ENCODE data around the gene MSI2. TPM values are rescaled to one million over a fixed set of nuclear protein-coding genes. Genes with fewer than 3 reads are reported as not detected.

Gene MSI2
- total and polyA plus RNA-seq, 2 donors (not counting 1 experiment from before 2014, with no cell fraction given), result 16.1 to 196 TPM

DNA sequence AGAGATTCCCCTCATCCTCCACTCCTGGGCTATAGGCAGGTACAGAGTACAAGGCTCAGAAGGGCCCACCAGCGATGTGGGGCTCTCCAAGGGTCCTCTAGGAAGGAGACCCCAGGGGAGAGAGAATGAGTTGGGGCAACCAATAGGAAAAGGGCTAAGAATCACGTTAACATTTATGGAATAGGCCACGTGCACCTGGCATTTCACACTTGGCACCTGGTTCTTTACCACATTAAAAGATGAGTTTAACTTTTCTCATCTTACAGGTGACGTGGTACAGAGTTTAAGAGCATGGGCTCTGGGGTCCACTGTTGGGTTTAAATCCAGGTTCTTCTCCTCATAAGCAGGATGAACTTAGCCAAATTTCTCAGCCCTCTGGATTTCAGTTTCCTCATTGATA is 245.7 kb downstream of the MSI2 start:
- no CpG with 5 or more reads among the region's 4 CpGs for WGBS (ENCODE audit: insufficient coverage)
- H3K27me3 ChIP-seq (replicated peaks in 1 of 4; ENCODE audit: control extremely low read depth in 1 of 4, control insufficient read depth in 3 of 4, insufficient read depth in 4 of 4, low read length in 3 of 4), result no peaks in the 10 kb centered on the region
- H3K27ac Mint-ChIP-seq, result no peak overlapping the region
- no peaks in the 10 kb centered on the region for H3K27me3 Mint-ChIP-seq
- H3K9ac ChIP-seq (ENCODE audit: low read length), result no peak overlapping the region
- no peak overlapping the region for H2AFZ ChIP-seq (ENCODE audit: insufficient read depth, low read depth, low read length, poor library complexity, severe bottlenecking)
- no peak for DNase-seq
- peaks cover 79% of the 10 kb centered on the region for H3K79me2 ChIP-seq (ENCODE audit: control insufficient read depth, insufficient read depth, low read length)
- CTCF ChIA-PET, result no interaction called here
- no peak for ATAC-seq (ENCODE audit: low read depth)
- TF ChIP-seq EZH2 (IDR thresholded peaks at IDR 0.05; ENCODE audit: borderline replicate concordance, insufficient read depth, low read depth, low read length, poor library complexity, severe bottlenecking), result no peak
- TF ChIP-seq, protein P1, sequence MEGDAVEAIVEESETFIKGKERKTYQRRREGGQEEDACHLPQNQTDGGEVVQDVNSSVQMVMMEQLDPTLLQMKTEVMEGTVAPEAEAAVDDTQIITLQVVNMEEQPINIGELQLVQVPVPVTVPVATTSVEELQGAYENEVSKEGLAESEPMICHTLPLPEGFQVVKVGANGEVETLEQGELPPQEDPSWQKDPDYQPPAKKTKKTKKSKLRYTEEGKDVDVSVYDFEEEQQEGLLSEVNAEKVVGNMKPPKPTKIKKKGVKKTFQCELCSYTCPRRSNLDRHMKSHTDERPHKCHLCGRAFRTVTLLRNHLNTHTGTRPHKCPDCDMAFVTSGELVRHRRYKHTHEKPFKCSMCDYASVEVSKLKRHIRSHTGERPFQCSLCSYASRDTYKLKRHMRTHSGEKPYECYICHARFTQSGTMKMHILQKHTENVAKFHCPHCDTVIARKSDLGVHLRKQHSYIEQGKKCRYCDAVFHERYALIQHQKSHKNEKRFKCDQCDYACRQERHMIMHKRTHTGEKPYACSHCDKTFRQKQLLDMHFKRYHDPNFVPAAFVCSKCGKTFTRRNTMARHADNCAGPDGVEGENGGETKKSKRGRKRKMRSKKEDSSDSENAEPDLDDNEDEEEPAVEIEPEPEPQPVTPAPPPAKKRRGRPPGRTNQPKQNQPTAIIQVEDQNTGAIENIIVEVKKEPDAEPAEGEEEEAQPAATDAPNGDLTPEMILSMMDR (IDR thresholded peaks at IDR 0.05), result no peak
- H3K9me3 Mint-ChIP-seq (ENCODE audit: insufficient read depth), result no peaks in the 10 kb centered on the region
- no peaks in the 10 kb centered on the region for H3K36me3 ChIP-seq (replicated peaks in 1 of 2; ENCODE audit: control extremely low read depth in 1 of 2, control insufficient read depth in 1 of 2, extremely low read depth in 1 of 2, insufficient read depth in 2 of 2, low read length in 1 of 2)
- no peak overlapping the region for H3K4me2 ChIP-seq (replicated peaks; ENCODE audit: low read depth, low read length, poor library complexity, severe bottlenecking)
- H3K4me3 ChIP-seq (ENCODE audit: control extremely low read depth in 1 of 5, extremely low read depth in 1 of 5, insufficient read depth in 1 of 5, low read depth in 2 of 5, low read length in 4 of 5), result no peak overlapping the region
- POLR2A ChIA-PET, result no interaction called here
- H4K20me1 ChIP-seq (ENCODE audit: control insufficient read depth, insufficient read depth, low read length, poor library complexity, severe bottlenecking), result peaks cover 18% of the 10 kb centered on the region
- no peak overlapping the region for H3K4me3 Mint-ChIP-seq
- intact Hi-C loops (cut with micrococcal nuclease), result no loop called here
- no peaks in the 10 kb centered on the region for H3K9me3 ChIP-seq (ENCODE audit: control extremely low read depth in 1 of 3, control insufficient read depth in 2 of 3, insufficient read depth in 1 of 3, low read length in 2 of 3)
- peaks cover 29% of the 10 kb centered on the region for H3K4me1 Mint-ChIP-seq
- no peak overlapping the region for H3K27ac ChIP-seq (ENCODE audit: low read length in 2 of 2)
- peaks cover 12 to 13% of the 10 kb centered on the region in 2 donors for H3K4me1 ChIP-seq (ENCODE audit: control insufficient read depth in 2 of 2, insufficient read depth in 2 of 2, low read length in 2 of 2)

DNA sequence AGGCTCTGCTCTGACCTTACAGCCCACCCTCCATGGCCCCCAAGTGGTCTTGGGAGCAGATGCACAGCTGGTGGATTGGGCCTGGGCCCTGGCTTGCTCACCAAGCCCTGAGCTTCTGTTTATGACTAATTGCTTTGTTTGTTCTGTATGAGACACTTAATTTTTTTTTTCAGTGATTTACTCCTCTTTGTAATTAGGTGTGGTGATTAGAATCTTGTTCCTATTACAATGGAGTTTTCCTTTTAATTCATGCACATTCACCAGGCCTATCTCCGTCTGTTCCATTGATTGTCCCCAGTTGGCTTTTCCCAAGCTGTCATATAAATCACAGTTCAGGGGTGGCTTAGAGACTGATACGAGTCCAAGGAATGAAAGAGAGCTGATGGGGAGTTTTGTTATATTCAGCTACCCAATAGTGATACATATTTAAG is 246.5 kb downstream of the MSI2 start:
- Histone ChIP-seq H3K9ac (ENCODE audit: low read length) (no peak overlapping the region), H3K9me3 (ENCODE audit: control extremely low read depth in 1 of 3, control insufficient read depth in 2 of 3, insufficient read depth in 1 of 3, low read length in 2 of 3) (no peaks in the 10 kb centered on the region), H3K79me2 (ENCODE audit: control insufficient read depth, insufficient read depth, low read length) (peaks cover 77% of the 10 kb centered on the region), H3K27me3 (replicated peaks in 1 of 4; ENCODE audit: control extremely low read depth in 1 of 4, control insufficient read depth in 3 of 4, insufficient read depth in 4 of 4, low read length in 3 of 4) (no peaks in the 10 kb centered on the region), H2AFZ (ENCODE audit: insufficient read depth, low read depth, low read length, poor library complexity, severe bottlenecking) (no peak overlapping the region), H3K27ac (ENCODE audit: low read length in 2 of 2) (no peak overlapping the region), H3K4me2 (replicated peaks; ENCODE audit: low read depth, low read length, poor library complexity, severe bottlenecking) (no peak overlapping the region), H3K4me3 (ENCODE audit: control extremely low read depth in 1 of 5, extremely low read depth in 1 of 5, insufficient read depth in 1 of 5, low read depth in 2 of 5, low read length in 4 of 5) (no peak overlapping the region), H4K20me1 (ENCODE audit: control insufficient read depth, insufficient read depth, low read length, poor library complexity, severe bottlenecking) (peaks cover 18% of the 10 kb centered on the region), H3K4me1 (ENCODE audit: control insufficient read depth in 2 of 2, insufficient read depth in 2 of 2, low read length in 2 of 2) (peaks cover 5 to 7% of the 10 kb centered on the region in 2 donors), H3K36me3 (replicated peaks in 1 of 2; ENCODE audit: control extremely low read depth in 1 of 2, control insufficient read depth in 1 of 2, extremely low read depth in 1 of 2, insufficient read depth in 2 of 2, low read length in 1 of 2) (no peaks in the 10 kb centered on the region)
- Mint-ChIP-seq H3K9me3 (ENCODE audit: insufficient read depth) (no peaks in the 10 kb centered on the region), H3K27ac (no peak overlapping the region), H3K4me3 (no peak overlapping the region), H3K4me1 (peaks cover 24% of the 10 kb centered on the region), H3K27me3 (no peaks in the 10 kb centered on the region)
- POLR2A ChIA-PET, result no interaction called here
- intact Hi-C loops (cut with micrococcal nuclease), result no loop called here
- ATAC-seq (ENCODE audit: low read depth), result no peak
- CTCF ChIA-PET, result interaction anchor here (0.7 to 1.5 kb wide), 2 partner anchors 10 to 259 kb away, joined by 3 to 5 read pairs; no protein-coding TSS in a partner anchor
- DNase-seq, result no peak
- no CpG with 5 or more reads among the region's 2 CpGs for WGBS (ENCODE audit: insufficient coverage)
- TF ChIP-seq, protein P1 (IDR thresholded peaks at IDR 0.05), result no peak
- TF ChIP-seq EZH2 (IDR thresholded peaks at IDR 0.05; ENCODE audit: borderline replicate concordance, insufficient read depth, low read depth, low read length, poor library complexity, severe bottlenecking), result no peak

All from B cell (primary cell).